Cardiac muscle cell (in vitro differentiated cells and primary cell): ENCODE results near the gene CA7. TPM values are rescaled to one million over a fixed set of nuclear protein-coding genes. Genes with fewer than 3 reads are reported as not detected.

Source experiments
- DNase-seq, 2 donors: peaks; one replicate each; pipeline versions ENCODE4 v3.0.0 to v3.0.0-alpha.2; 2010 to 2017; ENCODE audit warnings: low read depth in 1 of 2, low spot score in 1 of 2
- H3K27ac ChIP-seq: fragments of 200-600 bp; sonication (generic); 2 replicates; pipeline ENCODE4 v1.5.1; 2016
- H3K27me3 ChIP-seq: fragments of 200-600 bp; sonication (generic); 2 replicates; pipeline ENCODE4 v1.6.0; 2016; ENCODE audit warnings: control low read depth
- H3K36me3 ChIP-seq: fragments of 200-600 bp; sonication (generic); 2 replicates; pipeline ENCODE4 v1.5.1; 2016; ENCODE audit warnings: control low read depth
- H3K4me1 ChIP-seq: fragments of 200-600 bp; sonication (generic); 2 replicates; pipeline ENCODE4 v1.8.1; 2017; ENCODE audit warnings: low read depth, mild to moderate bottlenecking, mixed run types
- H3K4me3 ChIP-seq: fragments of 200-600 bp; sonication (generic); 2 replicates; pipeline ENCODE4 v1.5.1; 2016; ENCODE audit warnings: mild to moderate bottlenecking
- H3K9me3 ChIP-seq: fragments of 200-600 bp; sonication (generic); 2 replicates; pipeline ENCODE4 v1.5.1; 2017; ENCODE audit warnings: low read depth, mild to moderate bottlenecking, control low read depth
- CTCF ChIP-seq: IDR thresholded peaks from 2 replicates; pipeline ENCODE4 v1.5.1; 2012; ENCODE audit warnings: low read depth, mild to moderate bottlenecking, low read length
- polyA plus RNA-seq: library from polyadenylated mRNA; unstranded; fragments of >200 nt; fragmentation: Nextera tagmentation; extraction: Ambion mirVana; gene quantifications from 2 replicates; pipeline ENCODE4 v1.2.1, GENCODE V29; 2016
- total RNA-seq: library from RNA; depleted of rRNA; stranded (reverse); fragments of >200 nt; gene quantifications from 2 replicates; pipeline ENCODE4 v1.2.3, GENCODE V29; 2016

The CA7 gene
- total and polyA plus RNA-seq, 2 experiments from 2014 or later: 0.27 to 1.2 TPM

- no peak overlapping the region for H3K27ac ChIP-seq
- no peak for DNase-seq
- H3K9me3 ChIP-seq: no peaks in the 10 kb centered on the region
- no peaks in the 10 kb centered on the region for H3K36me3 ChIP-seq
- no peak overlapping the region for H3K4me3 ChIP-seq
- no peaks in the 10 kb centered on the region for H3K27me3 ChIP-seq
- H3K4me1 ChIP-seq: peaks cover 12% of the 10 kb centered on the region
- TF ChIP-seq CTCF: no peak
Observed at GRCh38 chr16:66856801-66857200, 12.6 kb downstream of the CA7 start.

GRCh38 chr16:66857437-66857836 lies 13.2 kb downstream of the CA7 start:
- Histone ChIP-seq H3K4me1 (peaks cover 12% of the 10 kb centered on the region), H3K9me3 (no peaks in the 10 kb centered on the region), H3K4me3 (no peak overlapping the region), H3K36me3 (no peaks in the 10 kb centered on the region), H3K27me3 (no peaks in the 10 kb centered on the region), H3K27ac (no peak overlapping the region)
- no peak for TF ChIP-seq CTCF
- DNase-seq: no peak

- Histone ChIP-seq H3K27ac (no peak overlapping the region), H3K4me3 (no peak overlapping the region), H3K9me3 (no peaks in the 10 kb centered on the region), H3K36me3 (no peaks in the 10 kb centered on the region), H3K27me3 (no peaks in the 10 kb centered on the region), H3K4me1 (peaks cover 12% of the 10 kb centered on the region)
- no peak for TF ChIP-seq CTCF
- peak in 1 of 2 donors; percentile 68 for DNase-seq
Observed at GRCh38 chr16:66858740-66859396, 14.7 kb downstream of the CA7 start.

- Histone ChIP-seq H3K27me3 (no peaks in the 10 kb centered on the region), H3K36me3 (no peaks in the 10 kb centered on the region), H3K4me1 (peaks cover 12% of the 10 kb centered on the region), H3K27ac (no peak overlapping the region), H3K4me3 (no peak overlapping the region), H3K9me3 (no peaks in the 10 kb centered on the region)
- TF ChIP-seq CTCF: no peak
- DNase-seq: no peak
Observed at GRCh38 chr16:66859397-66860068, 15.3 kb downstream of the CA7 start.

GRCh38 chr16:66862023-66862520 lies 17.9 kb downstream of the CA7 start:
- no peak for DNase-seq
- no peaks in the 10 kb centered on the region for H3K9me3 ChIP-seq
- no peak for TF ChIP-seq CTCF
- no peaks in the 10 kb centered on the region for H3K36me3 ChIP-seq
- H3K27ac ChIP-seq: no peak overlapping the region
- H3K4me3 ChIP-seq: no peak overlapping the region
- no peaks in the 10 kb centered on the region for H3K27me3 ChIP-seq
- H3K4me1 ChIP-seq: peaks cover 6% of the 10 kb centered on the region
